ENCODE results near the gene EHF.

DNA sequence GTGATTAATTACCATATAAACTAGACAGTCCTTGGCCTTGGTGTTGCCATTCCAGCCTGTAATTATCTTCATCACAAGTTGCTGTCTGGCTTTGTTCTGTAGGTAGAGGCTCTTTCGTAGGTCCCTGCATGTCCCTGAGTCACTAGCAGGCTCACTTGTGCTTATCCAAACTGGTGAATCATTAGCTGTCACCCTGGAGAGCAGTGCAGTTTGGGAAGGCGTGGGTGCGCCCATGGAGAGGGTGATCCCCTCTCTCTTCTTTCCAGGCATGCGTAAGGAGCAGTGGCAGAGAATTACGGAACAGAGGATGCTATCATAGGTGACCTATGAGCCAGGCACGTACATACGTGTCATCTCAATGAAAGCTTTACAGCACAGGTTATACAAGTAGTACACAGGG is 11.0 kb upstream of the EHF start:
- TF ChIP-seq, protein P1, sequence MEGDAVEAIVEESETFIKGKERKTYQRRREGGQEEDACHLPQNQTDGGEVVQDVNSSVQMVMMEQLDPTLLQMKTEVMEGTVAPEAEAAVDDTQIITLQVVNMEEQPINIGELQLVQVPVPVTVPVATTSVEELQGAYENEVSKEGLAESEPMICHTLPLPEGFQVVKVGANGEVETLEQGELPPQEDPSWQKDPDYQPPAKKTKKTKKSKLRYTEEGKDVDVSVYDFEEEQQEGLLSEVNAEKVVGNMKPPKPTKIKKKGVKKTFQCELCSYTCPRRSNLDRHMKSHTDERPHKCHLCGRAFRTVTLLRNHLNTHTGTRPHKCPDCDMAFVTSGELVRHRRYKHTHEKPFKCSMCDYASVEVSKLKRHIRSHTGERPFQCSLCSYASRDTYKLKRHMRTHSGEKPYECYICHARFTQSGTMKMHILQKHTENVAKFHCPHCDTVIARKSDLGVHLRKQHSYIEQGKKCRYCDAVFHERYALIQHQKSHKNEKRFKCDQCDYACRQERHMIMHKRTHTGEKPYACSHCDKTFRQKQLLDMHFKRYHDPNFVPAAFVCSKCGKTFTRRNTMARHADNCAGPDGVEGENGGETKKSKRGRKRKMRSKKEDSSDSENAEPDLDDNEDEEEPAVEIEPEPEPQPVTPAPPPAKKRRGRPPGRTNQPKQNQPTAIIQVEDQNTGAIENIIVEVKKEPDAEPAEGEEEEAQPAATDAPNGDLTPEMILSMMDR (IDR thresholded peaks at IDR 0.05), result no peak
- no peak for TF ChIP-seq POLR2A (IDR thresholded peaks at IDR 0.05)

All from body of pancreas (tissue), 4 donors.